Astrocyte of the spinal cord (primary cell): ENCODE results near the gene ROGDI.

Source experiments
- DNase-seq: peaks from one replicate; pipeline ENCODE4 v3.0.0; 2011; ENCODE audit warnings: low read depth, low spot score
- H3K4me3 ChIP-seq: 2 replicates; pipeline ENCODE4 v1.5.1; 2011; ENCODE audit warnings: low read depth, mild to moderate bottlenecking, low read length, moderate library complexity
- in situ Hi-C: cut with HindIII; loops from 2 replicates; pipeline ENCODE4 v1.10.0; 2017; ENCODE audit warnings: low sequenced_read_pairs
- TF ChIP-seq, protein P1 (sequence below): IDR thresholded peaks from 2 replicates; pipeline ENCODE4 v1.5.1; 2012; ENCODE audit warnings: low read depth, mild to moderate bottlenecking, low read length, inconsistent platforms

Gene ROGDI

GRCh38 chr16:4752351-4753100 is 49.9 kb downstream of the ROGDI start:
- TF ChIP-seq, protein P1, sequence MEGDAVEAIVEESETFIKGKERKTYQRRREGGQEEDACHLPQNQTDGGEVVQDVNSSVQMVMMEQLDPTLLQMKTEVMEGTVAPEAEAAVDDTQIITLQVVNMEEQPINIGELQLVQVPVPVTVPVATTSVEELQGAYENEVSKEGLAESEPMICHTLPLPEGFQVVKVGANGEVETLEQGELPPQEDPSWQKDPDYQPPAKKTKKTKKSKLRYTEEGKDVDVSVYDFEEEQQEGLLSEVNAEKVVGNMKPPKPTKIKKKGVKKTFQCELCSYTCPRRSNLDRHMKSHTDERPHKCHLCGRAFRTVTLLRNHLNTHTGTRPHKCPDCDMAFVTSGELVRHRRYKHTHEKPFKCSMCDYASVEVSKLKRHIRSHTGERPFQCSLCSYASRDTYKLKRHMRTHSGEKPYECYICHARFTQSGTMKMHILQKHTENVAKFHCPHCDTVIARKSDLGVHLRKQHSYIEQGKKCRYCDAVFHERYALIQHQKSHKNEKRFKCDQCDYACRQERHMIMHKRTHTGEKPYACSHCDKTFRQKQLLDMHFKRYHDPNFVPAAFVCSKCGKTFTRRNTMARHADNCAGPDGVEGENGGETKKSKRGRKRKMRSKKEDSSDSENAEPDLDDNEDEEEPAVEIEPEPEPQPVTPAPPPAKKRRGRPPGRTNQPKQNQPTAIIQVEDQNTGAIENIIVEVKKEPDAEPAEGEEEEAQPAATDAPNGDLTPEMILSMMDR = no peak
- no peak overlapping the region for H3K4me3 ChIP-seq
- in situ Hi-C loops = no loop called here
- no peak for DNase-seq

GRCh38 chr16:4750896-4751295 is 51.5 kb downstream of the ROGDI start:
- in situ Hi-C loops = no loop called here
- TF ChIP-seq, protein P1 = no peak
- DNase-seq = no peak
- no peak overlapping the region for H3K4me3 ChIP-seq

DNA sequence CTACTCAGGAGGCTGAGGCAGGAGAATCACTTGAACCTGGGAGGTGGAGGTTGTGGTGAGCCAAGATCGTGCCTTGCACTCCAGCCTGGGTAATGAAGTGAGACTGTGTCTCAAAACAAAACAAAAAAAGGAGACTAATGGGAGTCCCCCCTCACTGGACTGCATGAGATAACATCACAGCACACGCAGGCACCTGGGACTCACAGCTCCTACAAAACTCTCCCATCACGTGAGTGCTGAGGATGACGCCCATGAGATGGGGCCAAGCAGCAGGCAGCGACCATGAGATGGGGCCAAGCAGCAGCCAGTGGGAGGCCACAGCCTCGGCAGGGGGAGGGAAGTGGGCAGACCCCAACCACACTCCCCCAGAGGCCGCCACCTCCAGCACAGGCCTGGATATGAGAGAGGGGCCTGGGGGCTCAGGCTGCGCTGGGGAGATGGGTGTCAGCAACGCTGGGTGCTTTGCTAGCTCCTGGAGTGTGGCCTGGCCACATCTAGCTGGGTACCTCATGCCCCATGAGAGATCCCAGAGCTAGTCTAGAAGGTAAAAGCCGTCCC is 52.7 kb downstream of the ROGDI start:
- in situ Hi-C loops = no loop called here
- no peak overlapping the region for H3K4me3 ChIP-seq

GRCh38 chr16:4748682-4749411 is 53.6 kb downstream of the ROGDI start:
- TF ChIP-seq, protein P1 = no peak
- no peak overlapping the region for H3K4me3 ChIP-seq
- no peak for DNase-seq
- in situ Hi-C loops = no loop called here

More for the DNA sequence above, 52.7 kb downstream of the ROGDI start:
- TF ChIP-seq, protein P1 = no peak
- no peak for DNase-seq

DNA sequence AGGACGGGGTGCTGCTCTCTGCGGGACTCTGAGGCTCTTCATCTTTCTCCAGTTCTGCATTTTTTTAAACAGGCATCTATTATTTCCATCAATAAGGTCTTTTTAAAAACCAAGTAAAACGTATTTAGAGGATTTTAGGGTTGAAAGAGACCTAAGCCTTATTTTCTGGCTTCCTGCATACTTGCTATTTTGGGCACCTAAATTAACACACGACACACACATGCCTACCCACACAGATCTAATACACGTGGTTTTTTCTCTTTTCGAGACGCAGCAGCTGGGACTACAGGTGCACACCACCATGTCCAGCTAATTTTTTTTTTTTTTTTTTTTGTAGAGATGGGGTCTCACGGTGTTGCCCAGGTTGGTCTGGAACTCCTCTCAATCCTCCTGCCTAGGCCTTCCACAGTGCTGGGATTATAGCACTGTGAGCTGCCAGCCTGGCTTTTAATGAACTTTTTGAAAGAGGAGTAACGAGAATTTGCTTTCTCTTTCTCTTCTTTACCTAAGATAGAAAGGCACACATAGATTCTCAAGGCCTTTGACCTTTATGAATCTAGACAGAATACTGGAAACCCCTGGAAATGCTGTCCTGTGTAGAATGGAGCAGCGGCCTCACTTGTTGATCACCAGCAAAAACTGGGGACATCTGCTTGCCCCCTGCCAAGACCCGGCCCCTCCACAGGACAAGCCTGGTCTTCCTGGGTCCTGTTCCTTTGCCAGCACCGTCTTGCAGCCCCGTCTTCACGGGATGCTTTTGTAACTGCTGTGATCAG is 54.3 kb downstream of the ROGDI start:
- TF ChIP-seq, protein P1 = no peak
- H3K4me3 ChIP-seq = no peak overlapping the region
- DNase-seq = no peak
- in situ Hi-C loops = no loop called here

DNA sequence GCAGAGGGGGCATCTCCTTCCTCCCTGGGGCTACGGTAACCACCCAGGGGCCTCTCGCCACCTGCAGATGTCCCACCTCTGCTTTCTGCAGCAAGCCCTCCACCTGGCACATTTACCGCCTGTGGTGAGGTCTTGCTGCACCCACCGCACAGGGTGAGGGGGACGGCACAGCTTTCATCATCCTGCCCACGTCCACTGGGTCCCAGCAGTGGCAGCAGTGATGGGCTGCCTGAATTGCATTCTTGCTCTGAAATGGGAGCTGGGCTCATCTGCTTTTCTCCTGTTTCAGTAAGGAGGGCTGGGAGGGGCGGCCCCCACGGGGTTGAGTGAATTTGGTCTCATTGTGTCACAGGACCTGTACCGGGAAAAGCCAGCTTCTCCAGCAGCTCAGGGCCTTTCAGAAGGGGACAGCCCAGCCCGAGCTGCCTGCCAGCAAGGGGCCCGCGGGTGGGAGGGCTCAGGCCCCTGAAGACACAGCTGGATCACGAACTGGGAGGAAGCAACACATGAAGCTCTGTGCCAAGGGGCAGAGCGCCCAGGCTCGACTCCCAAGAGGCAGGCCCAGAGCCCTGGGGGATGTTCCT is 55.4 kb downstream of the ROGDI start:
- in situ Hi-C loops = no loop called here

More for the DNA sequence above, 55.4 kb downstream of the ROGDI start:
- TF ChIP-seq, protein P1 = no peak
- H3K4me3 ChIP-seq = no peak overlapping the region
- DNase-seq = no peak
